Measurements from ENCODE around the gene ZMYM3.
A peak's percentile ranks its signal among the peaks of the same experiment; 100 is the strongest.

Gene ZMYM3

DNA sequence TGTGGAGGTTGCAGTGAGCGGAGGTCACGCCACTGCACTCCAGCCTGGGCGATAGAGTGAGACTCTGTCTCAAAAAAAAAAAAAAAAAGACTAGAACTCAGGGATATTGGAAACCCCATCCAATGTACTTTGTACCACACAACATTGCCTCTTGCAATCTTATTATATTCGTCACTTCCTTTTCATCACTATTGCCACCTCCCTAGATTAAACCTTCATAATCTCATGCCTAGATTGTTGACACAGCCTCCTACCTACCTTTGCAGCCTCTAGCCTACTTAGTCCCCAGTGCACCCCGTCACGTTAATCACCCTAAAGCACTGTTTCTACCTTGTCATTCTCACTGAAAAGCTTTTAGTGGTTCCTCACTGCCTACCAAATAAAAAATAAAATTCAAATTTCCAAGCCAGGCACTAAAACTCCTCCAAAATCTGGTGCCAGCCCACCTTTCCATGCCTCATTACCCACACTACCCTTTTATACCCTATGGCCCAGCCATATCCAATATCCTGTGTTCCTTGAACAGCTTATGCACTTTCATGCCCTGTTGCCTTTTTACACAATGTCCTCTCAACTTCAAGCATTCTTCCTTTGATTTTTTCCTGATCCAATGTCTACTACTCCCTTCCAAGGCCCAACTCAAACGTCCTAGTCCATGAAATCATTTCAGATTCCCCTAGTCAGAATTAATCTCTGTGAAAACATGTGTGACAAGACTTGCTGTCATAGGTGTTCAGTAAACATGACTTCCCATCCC, 54.5 kb downstream of the ZMYM3 start:
- DNase-seq: no peak

DNA sequence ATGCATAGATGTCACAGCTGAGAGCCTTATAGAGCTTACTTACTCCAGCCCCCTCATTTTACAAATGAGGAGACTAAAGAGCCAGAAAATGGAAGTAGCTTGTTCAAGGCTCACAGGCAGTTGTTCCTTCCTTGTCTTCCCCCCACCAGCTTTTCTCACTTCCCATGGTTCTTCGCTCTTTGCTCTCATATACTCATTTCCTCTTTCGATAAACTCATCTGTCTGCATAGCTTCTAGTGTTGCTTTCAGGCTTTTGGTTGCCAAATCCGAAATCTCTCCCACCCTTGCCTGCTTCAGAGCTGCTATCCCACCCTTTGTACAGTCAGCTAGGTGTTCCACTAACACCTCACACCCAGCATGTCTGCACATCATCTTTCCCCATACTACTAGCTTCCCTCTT, 55.9 kb downstream of the ZMYM3 start:
- DNase-seq: no peak

DNA sequence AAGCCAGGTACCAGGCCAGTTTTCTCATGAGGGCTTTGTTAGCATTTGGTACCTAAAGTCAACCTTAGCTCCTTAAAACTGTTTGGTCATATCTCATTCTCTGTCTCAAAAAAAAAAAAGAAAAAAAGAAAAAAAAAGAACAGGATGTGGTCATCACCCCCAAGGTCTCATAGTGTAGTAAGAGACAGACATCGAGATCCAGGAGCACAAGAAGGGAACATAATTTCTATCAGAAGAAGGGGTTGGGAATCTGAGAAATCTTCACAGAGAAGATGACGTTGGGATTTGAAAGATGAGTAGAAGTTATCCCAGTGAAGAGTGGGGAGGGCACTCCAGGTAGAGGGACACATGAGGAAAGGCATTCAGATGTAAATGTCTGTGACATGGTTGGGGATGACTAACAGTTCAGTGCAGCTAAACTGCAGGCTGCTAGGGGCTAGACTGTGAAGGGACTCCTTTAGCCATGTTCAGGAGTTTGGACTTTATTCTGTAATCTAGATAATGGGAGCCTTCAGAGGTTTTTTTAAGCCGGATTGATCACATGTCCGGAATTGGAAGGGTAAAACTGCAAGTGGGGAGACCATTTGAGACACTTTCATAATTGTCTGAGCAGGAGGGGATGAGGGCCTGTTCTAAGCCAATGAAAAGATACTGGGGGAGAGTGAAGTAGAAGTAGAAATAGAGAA, 57.8 kb downstream of the ZMYM3 start:
- peak; percentile 50 for DNase-seq

DNA sequence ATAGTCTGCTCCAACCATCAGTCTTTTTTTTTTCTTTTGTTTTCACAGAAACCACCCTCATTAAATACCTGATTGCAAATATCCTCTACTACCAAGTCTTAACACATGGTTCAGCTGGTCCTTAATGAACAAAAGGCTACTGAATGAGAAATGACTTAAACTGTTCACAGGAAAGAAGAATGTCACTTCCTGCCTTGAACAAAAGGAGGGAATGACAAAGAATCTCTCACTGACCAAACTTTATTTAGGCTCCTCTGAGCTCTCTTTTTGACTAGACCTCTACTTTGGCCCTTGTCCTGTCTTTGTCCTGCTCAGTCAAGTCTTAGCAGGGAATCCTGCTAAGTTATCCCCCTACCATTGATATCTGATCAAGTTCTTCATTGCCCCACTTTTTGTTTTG, 62.7 kb downstream of the ZMYM3 start:
- DNase-seq: no peak
